GM12878 (cell line): ENCODE results near the gene PARK7. TPM values are rescaled to one million over a fixed set of nuclear protein-coding genes. Genes with fewer than 3 reads are reported as not detected.

Experiments used
- BCL11A ChIP-seq: IDR thresholded peaks from 2 replicates; pipeline ENCODE4 v1.6.1; 2011; ENCODE audit warnings: low read depth, low read length
- EP300 ChIP-seq, 2 experiments: fragments of 150-350 bp in 1 of 2; IDR thresholded peaks; 2 replicates each; pipeline ENCODE4 v1.6.1; 2011 to 2012; ENCODE audit warnings: low read depth in 2 of 2, low read length in 2 of 2, borderline replicate concordance in 1 of 2, improper control_type of control experiment in 1 of 2, inconsistent platforms in 1 of 2; ENCODE audit not compliant: control insufficient read depth in 1 of 2
- HDGF ChIP-seq: fragments of 450-650 bp; IDR thresholded peaks from 2 replicates; pipeline ENCODE4 v1.6.1; 2016; ENCODE audit warnings: antibody characterized with exemption
- RB1 ChIP-seq: fragments of 450-650 bp; formaldehyde crosslinking; IDR thresholded peaks from 2 replicates; pipeline ENCODE4 v1.6.1; 2017; ENCODE audit warnings: mild to moderate bottlenecking, borderline replicate concordance
- SIN3A ChIP-seq: IDR thresholded peaks from 2 replicates; pipeline ENCODE4 v1.6.1; 2012; ENCODE audit warnings: low read depth, low read length, improper control_type of control experiment
- SMAD1 ChIP-seq: fragments of 450-650 bp; IDR thresholded peaks from 2 replicates; pipeline ENCODE4 v1.6.1; 2018; ENCODE audit warnings: mild to moderate bottlenecking, low read depth; ENCODE audit not compliant: partially characterized antibody
- SMC3 ChIP-seq: IDR thresholded peaks from 2 replicates; pipeline ENCODE4 v1.6.1; 2011; ENCODE audit warnings: low read length, improper control_type of control experiment, borderline replicate concordance
- YY1 ChIP-seq: IDR thresholded peaks from 2 replicates; pipeline ENCODE4 v1.6.1; 2011; ENCODE audit warnings: low read depth, mild to moderate bottlenecking, low read length
- polyA plus RNA-seq, 11 experiments: library from polyadenylated mRNA; depleted of rRNA in 4 of 11; unstranded in 6 of 11; stranded (reverse) in 5 of 11; fragments of >200 nt; fragmentation: Nextera tagmentation in 4 of 11; fragmentation: Illumina TruSeq in 1 of 11; extraction: Ambion mirVana in 4 of 11; extraction: Trizol in 1 of 11; gene quantifications; 1 replicate in 1 of 11; 2 replicates in 10 of 11; pipeline versions ENCODE4 v1.2.1 to v1.2.3, GENCODE V29; 2011 to 2016; ENCODE audit warnings: inconsistent platforms in 2 of 11, missing spikeins in 2 of 11, low read depth in 1 of 11
- total RNA-seq, 4 experiments: library from RNA; depleted of rRNA in 3 of 4; stranded (reverse); fragments of >200 nt in 3 of 4; fragmentation: Illumina TruSeq in 1 of 4; extraction: Trizol in 1 of 4; gene quantifications; 2 replicates each; pipeline versions ENCODE4 v1.2.1 to v1.2.3, GENCODE V29; 2013 to 2021
- TF ChIP-seq, protein P1 (sequence below): fragments of 450-650 bp; formaldehyde crosslinking; IDR thresholded peaks from 2 replicates; pipeline ENCODE4 v1.5.0; 2022; ENCODE audit warnings: mild to moderate bottlenecking, missing genetic modification characterization
- TF ChIP-seq, protein P2 (sequence below): fragments of 150-350 bp; IDR thresholded peaks from 2 replicates; pipeline ENCODE4 v1.6.1; 2014; ENCODE audit warnings: mild to moderate bottlenecking, low read depth, low read length

Gene PARK7
- total and polyA plus RNA-seq, 10 of the 15 experiments (the other 5 are each of a cell fraction or from before 2014, with no cell fraction given): 267 to 1,056 (median 495) TPM

DNA sequence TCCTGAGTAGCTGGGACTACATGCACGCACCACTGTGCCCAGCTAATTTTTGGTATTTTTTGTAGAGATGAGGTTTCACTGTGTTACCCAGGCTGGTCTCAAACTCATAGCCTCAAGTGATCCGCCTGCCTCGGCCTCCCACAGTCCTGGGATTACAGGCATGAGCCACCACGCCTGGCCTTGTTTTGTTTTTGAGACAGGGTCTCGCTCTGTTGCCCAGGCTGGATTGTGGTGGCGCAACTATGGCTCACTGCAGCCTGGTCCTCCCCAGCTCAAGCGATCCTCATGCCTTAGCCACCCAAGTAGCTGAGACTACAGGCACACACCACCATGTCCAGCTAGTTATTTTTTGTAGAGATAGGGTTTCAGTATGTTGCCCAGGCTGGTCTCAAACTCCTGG, 26.0 kb downstream of the PARK7 start (continued):
- TF ChIP-seq EP300 (IDR thresholded peaks at IDR 0.05; ENCODE audit: borderline replicate concordance in 1 of 2, control insufficient read depth in 1 of 2, low read depth in 2 of 2, low read length in 2 of 2) (no peak), SIN3A (no peak), SMC3 (no peak), HDGF (no peak), RB1 (no peak), YY1 (no peak), BCL11A (no peak), SMAD1 (no peak)
- TF ChIP-seq, protein P1, sequence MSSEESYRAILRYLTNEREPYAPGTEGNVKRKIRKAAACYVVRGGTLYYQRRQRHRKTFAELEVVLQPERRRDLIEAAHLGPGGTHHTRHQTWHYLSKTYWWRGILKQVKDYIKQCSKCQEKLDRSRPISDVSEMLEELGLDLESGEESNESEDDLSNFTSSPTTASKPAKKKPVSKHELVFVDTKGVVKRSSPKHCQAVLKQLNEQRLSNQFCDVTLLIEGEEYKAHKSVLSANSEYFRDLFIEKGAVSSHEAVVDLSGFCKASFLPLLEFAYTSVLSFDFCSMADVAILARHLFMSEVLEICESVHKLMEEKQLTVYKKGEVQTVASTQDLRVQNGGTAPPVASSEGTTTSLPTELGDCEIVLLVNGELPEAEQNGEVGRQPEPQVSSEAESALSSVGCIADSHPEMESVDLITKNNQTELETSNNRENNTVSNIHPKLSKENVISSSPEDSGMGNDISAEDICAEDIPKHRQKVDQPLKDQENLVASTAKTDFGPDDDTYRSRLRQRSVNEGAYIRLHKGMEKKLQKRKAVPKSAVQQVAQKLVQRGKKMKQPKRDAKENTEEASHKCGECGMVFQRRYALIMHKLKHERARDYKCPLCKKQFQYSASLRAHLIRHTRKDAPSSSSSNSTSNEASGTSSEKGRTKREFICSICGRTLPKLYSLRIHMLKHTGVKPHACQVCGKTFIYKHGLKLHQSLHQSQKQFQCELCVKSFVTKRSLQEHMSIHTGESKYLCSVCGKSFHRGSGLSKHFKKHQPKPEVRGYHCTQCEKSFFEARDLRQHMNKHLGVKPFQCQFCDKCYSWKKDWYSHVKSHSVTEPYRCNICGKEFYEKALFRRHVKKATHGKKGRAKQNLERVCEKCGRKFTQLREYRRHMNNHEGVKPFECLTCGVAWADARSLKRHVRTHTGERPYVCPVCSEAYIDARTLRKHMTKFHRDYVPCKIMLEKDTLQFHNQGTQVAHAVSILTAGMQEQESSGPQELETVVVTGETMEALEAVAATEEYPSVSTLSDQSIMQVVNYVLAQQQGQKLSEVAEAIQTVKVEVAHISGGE (CRISPR knock-in tag): no peak
- TF ChIP-seq, protein P2, sequence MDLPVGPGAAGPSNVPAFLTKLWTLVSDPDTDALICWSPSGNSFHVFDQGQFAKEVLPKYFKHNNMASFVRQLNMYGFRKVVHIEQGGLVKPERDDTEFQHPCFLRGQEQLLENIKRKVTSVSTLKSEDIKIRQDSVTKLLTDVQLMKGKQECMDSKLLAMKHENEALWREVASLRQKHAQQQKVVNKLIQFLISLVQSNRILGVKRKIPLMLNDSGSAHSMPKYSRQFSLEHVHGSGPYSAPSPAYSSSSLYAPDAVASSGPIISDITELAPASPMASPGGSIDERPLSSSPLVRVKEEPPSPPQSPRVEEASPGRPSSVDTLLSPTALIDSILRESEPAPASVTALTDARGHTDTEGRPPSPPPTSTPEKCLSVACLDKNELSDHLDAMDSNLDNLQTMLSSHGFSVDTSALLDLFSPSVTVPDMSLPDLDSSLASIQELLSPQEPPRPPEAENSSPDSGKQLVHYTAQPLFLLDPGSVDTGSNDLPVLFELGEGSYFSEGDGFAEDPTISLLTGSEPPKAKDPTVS: no peak
